H4 (cell line): Measurements from ENCODE around the gene MAPK8IP3. TPM values are rescaled to one million over a fixed set of nuclear protein-coding genes. Genes with fewer than 3 reads are reported as not detected.

Source experiments
- DNase-seq: peaks from one replicate; pipeline ENCODE4 v3.0.0-alpha.2; 2015; ENCODE audit warnings: low spot score
- total RNA-seq: library from RNA; depleted of rRNA; stranded (reverse); fragments of >200 nt; shearing (Covaris generic); gene quantifications from 2 replicates; pipeline ENCODE4 v1.2.3, GENCODE V29; 2014

The MAPK8IP3 gene
- total RNA-seq, 1 experiment from 2014 or later = 2.6 TPM

DNA sequence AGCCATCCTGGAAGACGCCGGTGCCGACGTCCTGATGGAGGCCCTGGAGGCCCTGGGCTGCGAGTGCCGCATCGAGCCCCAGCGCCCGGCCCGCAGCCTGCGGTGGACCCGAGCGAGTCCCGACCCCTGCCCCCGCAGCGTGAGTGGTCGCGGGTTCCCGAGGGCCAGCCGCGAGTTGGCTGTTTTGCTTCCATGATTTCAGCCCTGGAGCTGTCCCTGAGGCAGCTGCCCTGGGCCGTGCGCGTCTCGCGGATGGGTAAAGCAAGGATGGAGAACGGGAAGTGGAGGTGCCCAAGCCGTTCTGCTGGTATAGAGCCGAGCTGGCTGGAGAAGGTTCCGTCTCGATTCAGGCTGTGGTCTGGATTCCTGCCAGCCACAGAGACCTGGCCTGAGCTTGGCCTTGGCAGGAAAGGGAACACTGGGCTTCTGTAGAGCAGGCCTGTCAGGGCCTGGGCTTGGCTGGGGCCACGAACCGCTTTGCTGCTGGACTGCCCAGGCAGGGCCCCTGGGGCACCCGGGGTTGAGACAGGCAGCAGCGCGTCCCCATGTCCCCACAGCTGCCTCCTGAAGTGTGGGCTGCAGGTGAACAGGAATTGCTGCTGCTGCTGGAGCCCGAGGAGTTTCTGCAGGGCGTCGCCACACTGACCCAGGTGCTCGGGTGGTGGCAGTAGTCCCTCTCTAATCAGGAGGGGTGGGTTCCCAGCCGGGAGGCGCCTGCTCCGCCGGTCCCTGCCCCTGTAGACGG lies 67.9 kb downstream of the MAPK8IP3 start:
- DNase-seq = no peak

DNA sequence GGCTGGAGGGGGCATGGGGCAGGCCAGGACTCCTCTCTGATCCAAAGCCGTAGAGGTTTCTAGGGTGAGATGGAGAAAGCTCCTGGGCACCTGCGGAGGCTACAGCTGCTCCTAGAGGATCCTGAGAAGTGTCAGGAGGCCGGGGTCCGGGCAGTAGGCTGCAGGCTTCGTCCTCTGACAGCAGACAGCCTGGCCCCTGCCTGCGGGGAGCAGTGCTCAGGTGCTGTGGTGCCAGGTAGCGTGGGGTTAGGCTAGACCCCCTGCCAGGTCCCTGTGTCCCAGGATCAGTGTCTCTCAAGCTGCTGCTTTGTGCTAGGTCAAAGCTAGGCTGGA lies 68.4 kb downstream of the MAPK8IP3 start:
- no peak for DNase-seq

- DNase-seq = no peak
These were observed 69.2 kb downstream of the MAPK8IP3 start for GRCh38 chr16:1775006-1775845.

DNA sequence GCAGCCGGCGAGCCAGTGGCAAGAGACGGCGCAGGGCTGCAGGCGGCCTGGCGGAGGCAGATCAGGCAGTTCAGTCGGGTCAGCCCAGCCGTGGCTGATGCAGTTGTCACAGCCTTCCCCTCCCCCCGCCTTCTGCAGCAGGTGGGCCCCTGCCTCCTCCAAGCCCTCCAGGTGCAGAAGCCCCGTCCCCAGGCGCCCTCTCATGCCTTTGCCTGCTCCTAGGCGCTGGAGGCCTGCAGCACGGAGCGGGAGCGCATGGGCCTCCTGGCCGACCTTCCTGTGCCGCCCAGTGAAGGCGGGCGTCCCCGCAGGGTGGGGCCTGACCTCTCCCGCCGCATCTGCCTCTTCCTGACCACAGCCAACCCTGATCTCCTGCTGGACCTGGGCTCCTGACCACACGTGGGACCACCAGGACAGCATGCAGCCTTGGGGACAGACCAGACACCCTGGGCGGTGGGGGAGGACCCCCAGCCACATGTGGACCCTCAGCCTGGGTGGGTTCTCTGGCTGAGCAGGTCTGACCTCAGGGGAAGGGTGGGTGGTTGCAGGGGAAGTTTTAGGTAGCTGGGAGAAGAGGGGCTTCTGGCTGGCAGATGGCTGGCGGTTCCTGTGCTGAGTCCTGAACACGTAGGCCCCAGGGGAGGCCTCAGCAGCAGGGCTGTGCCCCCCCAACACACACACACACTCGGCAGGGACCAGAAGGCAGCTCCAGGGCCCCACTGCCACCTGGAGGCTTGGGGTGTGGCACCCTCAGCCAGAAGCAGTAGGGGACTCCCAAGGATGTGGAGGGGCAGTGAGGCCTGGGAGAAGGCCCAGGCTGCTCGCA lies 70.1 kb downstream of the MAPK8IP3 start:
- no peak for DNase-seq

GRCh38 chr16:1776672-1776955 lies 70.6 kb downstream of the MAPK8IP3 start:
- DNase-seq = no peak

DNA sequence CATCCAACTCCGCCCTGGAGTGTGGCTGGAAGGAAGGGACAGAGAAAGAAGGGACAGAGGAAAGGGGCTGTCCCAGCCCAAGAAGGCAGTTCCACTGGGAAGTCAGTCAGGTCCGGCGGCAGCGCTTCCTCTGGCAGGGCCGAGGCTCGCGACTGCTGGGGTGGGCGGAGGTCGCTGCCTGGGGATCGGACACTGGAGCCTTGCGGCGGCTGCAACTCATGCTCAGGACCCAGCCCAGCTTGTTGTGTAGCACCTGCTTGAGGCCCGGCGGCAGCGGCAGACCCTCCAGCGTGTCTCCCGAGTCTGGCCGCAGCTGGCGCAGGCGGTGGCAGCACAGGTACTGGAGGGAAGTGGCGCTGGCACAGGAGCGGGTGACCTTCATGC lies 71.0 kb downstream of the MAPK8IP3 start:
- no peak for DNase-seq

DNA sequence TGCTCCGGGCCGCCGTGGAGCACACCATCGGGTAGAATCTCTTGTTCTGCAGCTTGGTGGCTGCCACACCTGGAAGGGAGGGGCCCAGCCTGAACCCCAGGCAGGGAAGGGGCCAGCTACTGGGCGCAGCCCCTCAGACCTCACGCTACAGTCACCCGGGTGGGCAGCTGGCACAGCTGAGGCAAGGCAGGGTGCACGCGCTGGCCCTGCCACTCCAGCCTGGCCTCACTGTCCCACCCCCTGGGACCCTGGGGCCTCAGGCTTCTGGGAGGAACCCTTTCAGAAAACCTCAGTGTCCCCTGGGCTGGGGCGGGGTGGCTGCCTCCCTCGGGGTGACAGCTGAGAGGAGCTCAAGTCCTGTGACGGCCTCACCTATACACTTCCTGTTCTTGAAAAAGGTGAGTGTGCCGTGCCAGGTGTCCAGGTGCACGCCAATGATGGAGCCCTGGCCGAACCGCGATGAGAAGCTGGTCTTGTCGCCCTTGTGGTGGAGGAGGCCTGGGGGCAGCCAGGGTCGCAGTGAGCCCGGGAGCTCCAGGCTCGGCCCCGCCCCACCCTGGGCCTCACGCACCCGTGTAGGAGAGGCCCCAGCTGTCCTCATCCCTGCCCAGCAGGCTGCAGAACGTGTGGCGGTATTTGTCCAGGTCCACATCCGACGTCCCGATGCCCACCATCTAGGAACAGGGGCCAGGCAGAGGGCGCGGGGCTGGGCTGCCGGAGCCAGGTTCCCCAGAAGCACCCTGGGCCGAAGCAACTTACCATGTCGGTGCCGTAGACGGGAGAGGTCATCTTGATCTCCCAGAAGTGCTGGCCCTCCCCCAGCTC lies 71.6 kb downstream of the MAPK8IP3 start:
- DNase-seq = no peak

GRCh38 chr16:1778200-1779179 lies 72.5 kb downstream of the MAPK8IP3 start:
- no peak for DNase-seq

- DNase-seq = no peak
These were observed 73.3 kb downstream of the MAPK8IP3 start for GRCh38 chr16:1779234-1779701.

- no peak for DNase-seq
These were observed 74.0 kb downstream of the MAPK8IP3 start for GRCh38 chr16:1779741-1780676.

DNA sequence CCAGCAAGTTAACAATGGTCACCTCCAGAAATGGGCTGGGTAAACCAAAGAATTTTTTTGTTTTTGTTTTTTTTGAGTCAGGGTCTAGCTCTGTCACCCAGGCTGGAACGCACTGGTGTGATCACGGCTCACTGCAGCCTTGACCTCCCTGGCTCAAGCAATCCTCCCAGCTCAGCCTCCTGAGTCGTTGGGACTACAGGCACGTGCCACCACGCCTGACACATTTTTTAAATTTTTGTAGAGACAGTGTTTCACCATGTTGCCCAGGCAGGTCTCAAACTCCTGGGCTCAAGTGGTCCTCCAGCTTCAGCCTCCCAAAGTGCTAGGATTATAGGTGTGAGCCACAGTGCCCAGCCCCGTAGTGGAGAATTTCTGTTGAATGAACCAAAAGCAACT lies 74.7 kb downstream of the MAPK8IP3 start:
- no peak for DNase-seq

GRCh38 chr16:1781254-1781653 lies 75.3 kb downstream of the MAPK8IP3 start:
- DNase-seq = no peak

- DNase-seq = no peak
These were observed 75.9 kb downstream of the MAPK8IP3 start for GRCh38 chr16:1781758-1782407.

DNA sequence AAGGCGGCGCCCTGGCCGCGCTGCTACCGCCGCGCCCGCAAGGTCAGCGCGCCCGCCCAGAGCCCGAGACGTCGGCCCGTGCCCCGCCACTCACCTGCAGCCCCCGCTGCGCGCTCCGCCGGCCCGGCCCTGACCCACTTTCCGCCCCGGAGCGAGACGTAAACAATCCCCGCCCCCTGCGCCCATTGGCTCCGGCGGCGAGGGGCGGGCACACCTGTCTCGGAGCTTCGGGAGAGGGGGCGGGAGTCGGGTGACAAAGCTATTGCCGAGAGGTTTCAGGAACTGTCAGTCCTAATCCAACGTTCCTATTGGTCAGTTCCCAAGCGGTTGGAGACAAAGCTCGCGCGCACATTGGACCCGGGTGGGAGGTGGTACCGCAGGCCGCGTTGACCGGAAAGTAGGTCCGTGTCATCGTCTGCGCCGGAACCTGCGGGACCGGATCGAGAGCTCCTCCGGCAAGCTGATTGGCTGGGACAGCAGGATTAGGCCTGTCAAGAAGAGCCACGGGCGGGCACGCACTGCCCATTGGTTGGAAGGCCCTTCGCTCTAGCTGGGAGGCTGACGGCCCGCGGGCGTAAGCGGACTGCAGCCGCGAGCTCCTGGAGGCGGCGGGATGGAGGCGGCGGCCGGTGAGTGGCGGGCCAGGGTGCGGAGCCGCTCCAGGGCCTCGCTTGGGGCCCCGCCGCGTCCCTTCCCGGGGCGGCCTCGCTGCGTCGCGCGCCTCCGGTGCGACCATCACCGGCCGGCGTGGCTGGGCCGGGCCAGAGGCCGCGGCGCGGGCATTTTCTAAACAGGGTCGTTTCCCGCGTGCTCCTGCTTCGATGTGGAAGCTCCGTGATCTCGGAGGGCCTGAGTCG lies 76.6 kb downstream of the MAPK8IP3 start, which contains the start of the genes NUBP2 and SPSB3:
NUBP2 (plus strand) TSS at position 553 of the 857 bp plus-strand sequence; CDS start at position 614, 61 bp downstream.
SPSB3 (minus strand) TSS at position 164 of the 857 bp plus-strand sequence. CDS start 1,088 bp downstream, outside the sequence.
- DNase-seq = peak; percentile 100

- no peak for DNase-seq
These were observed 79.2 kb downstream of the MAPK8IP3 start for GRCh38 chr16:1784977-1785845.

DNA sequence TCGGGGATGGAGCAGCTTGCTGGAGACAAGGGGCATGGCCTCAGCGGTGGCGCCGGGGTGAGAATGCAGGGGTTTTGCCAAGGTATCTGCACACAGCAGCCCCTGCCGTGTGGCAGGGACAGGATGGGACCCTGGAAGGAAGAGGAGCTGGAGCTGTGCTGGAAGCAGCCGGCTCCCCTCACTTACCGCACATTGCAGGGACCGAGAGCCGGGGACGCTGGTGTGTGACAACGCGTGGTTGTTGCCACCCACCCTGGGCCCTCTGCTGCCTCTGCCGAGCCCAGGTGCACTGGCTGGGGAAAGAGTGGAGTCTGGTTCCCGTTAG lies 79.8 kb downstream of the MAPK8IP3 start:
- DNase-seq = no peak
